A673 (cell line): ENCODE data around the gene ATP9A. TPM values are rescaled to one million over a fixed set of nuclear protein-coding genes. Genes with fewer than 3 reads are reported as not detected.

Experiments
- BruUV-seq: library from RNA; stranded (reverse); fragments of 400-500 nt; replicated peaks from 2 replicates; lab custom pipeline; 2021; lab: Mats Ljungman, UMichigan
- CTCF ChIA-PET: fragments of 300-600 bp; sonication (Branson Sonifier 250); formaldehyde crosslinking; loops from one replicate; lab custom pipeline; 2022; ENCODE audit warnings: antibody characterized with exemption; lab: Charles Lee
- POLR2A ChIA-PET: fragments of 300-600 bp; sonication (Branson Sonifier 250); formaldehyde crosslinking; loops from one replicate; lab custom pipeline; 2022; ENCODE audit warnings: antibody characterized with exemption; ENCODE audit not compliant: low non-redundant PET; lab: Charles Lee
- DNase-seq: peaks from one replicate; pipeline ENCODE4 v3.0.0-alpha.2; 2015; ENCODE audit warnings: low spot score
- H3K27ac ChIP-seq: fragments of 200-600 bp; sonication (generic); 2 replicates; pipeline ENCODE4 v1.5.1; 2016; ENCODE audit warnings: mixed run types, low read depth, mild to moderate bottlenecking, mixed read lengths, antibody characterized with exemption, low read length; ENCODE audit not compliant: poor library complexity, severe bottlenecking
- H3K27me3 ChIP-seq: fragments of 200-600 bp; sonication (generic); replicated peaks from 2 replicates; pipeline ENCODE4 v1.6.1; 2017; ENCODE audit warnings: mixed run types, low read depth, mild to moderate bottlenecking, mixed read lengths, antibody characterized with exemption, low read length; ENCODE audit not compliant: insufficient read depth, poor library complexity
- H3K36me3 ChIP-seq: fragments of 200-600 bp; sonication (generic); 2 replicates; pipeline ENCODE4 v1.6.1; 2016; ENCODE audit warnings: mixed run types, mild to moderate bottlenecking, mixed read lengths, antibody characterized with exemption, low read length; ENCODE audit not compliant: insufficient read depth, poor library complexity, severe bottlenecking
- H3K4me1 ChIP-seq: fragments of 200-600 bp; sonication (generic); 2 replicates; pipeline ENCODE4 v1.6.1; 2017; ENCODE audit warnings: mixed run types, mild to moderate bottlenecking, mixed read lengths, antibody characterized with exemption, low read length; ENCODE audit not compliant: insufficient read depth, poor library complexity, severe bottlenecking
- H3K4me3 ChIP-seq: fragments of 200-600 bp; sonication (generic); 2 replicates; pipeline ENCODE4 v1.5.1; 2016; ENCODE audit warnings: low read depth, mixed run types, mild to moderate bottlenecking, mixed read lengths, low read length; ENCODE audit not compliant: poor library complexity, severe bottlenecking
- H3K9me3 ChIP-seq: fragments of 200-600 bp; sonication (generic); 2 replicates; pipeline ENCODE4 v1.6.1; 2016; ENCODE audit warnings: mixed run types, low read depth, mild to moderate bottlenecking, mixed read lengths, antibody characterized with exemption, low read length; ENCODE audit not compliant: poor library complexity, severe bottlenecking
- EZH2 ChIP-seq: fragments of 200-600 bp; sonication (generic); IDR thresholded peaks from 2 replicates; pipeline ENCODE4 v1.6.1; 2017; ENCODE audit warnings: borderline replicate concordance, low read depth, mild to moderate bottlenecking, mixed read lengths, antibody characterized with exemption, low read length; ENCODE audit not compliant: poor library complexity, severe bottlenecking
- intact Hi-C: fragments of 100-400 bp; cut with micrococcal nuclease; formaldehyde crosslinking; loops from one replicate; pipeline ENCODE4 v1.10.0; 2022; ENCODE audit not compliant: unreplicated experiment
- total RNA-seq: library from RNA; stranded (reverse); gene quantifications from 2 replicates; pipeline ENCODE4 v1.2.3, GENCODE V29; 2021
- TF ChIP-seq, protein P1 (sequence below): fragments of 300-800, 200-600 bp; sonication (generic); conservative IDR thresholded peaks from 2 replicates; pipeline ENCODE4 v1.5.1; 2017; ENCODE audit warnings: low read depth, mild to moderate bottlenecking, antibody characterized with exemption, low read length, moderate library complexity, mixed read lengths

ATP9A gene
- total RNA-seq, 1 experiment from 2014 or later, result 31.2 TPM

DNA sequence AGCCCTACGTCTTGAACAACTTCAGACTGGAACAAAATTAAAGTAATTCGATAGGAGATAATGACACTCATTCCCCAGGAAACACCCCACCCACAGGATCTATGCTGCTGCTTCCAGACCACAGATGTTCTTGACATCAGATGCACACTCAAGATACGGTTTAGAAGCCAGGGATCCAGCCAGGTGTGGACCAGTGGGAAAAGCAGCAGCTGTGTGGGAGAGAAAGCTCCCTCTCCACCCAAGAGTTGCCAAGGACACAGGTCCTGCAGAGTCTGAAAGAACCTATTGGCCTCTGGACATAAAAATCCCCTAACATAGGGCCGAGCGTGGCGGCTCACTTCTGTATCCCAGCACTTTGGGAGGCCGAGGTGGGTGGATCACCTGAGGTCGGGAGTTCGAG, 133.9 kb downstream of the ATP9A start:
- DNase-seq, result peak; percentile 46
- no TSS peak for BruUV-seq
- intact Hi-C loops, result loop anchor here (10.0 kb wide), 2 partner anchors 131 to 301 kb away; partner anchors contain the start of gene ATP9A
- Histone ChIP-seq H3K4me1 (peaks cover 75% of the 10 kb centered on the region), H3K9me3 (no peaks in the 10 kb centered on the region), H3K36me3 (no peaks in the 10 kb centered on the region), H3K27ac (peak overlapping the region; percentile 85), H3K4me3 (no peak overlapping the region), H3K27me3 (no peaks in the 10 kb centered on the region)
- no peak for TF ChIP-seq EZH2
- ChIA-PET CTCF (no interaction called here), POLR2A (no interaction called here)

DNA sequence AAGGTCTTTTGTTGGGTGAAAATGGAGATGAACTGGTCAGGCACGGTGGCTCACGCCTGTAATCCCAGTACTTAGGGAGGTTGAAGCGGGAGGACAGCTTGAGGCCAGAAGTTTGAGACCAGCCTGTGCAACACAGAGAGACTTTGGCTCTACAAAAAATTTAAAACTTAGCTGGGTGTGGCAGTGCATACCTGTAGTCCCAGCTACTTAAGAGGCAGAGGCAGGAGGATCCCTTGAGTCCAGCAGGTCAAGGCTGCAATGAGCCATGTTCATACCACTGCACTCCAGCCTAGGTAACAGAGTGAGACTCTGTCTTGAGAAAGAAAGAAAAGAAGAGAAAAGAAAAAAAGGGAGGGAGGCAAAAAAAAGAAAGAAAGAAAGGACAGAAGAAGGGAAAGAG, 134.8 kb downstream of the ATP9A start:
- DNase-seq, result no peak
- Histone ChIP-seq H3K9me3 (no peaks in the 10 kb centered on the region), H3K4me1 (peaks cover 72% of the 10 kb centered on the region), H3K27me3 (no peaks in the 10 kb centered on the region), H3K27ac (peak overlapping the region; percentile 85), H3K4me3 (no peak overlapping the region), H3K36me3 (no peaks in the 10 kb centered on the region)
- ChIA-PET CTCF (no interaction called here), POLR2A (no interaction called here)
- BruUV-seq, result no TSS peak
- TF ChIP-seq EZH2, result no peak
- TF ChIP-seq, protein P1, sequence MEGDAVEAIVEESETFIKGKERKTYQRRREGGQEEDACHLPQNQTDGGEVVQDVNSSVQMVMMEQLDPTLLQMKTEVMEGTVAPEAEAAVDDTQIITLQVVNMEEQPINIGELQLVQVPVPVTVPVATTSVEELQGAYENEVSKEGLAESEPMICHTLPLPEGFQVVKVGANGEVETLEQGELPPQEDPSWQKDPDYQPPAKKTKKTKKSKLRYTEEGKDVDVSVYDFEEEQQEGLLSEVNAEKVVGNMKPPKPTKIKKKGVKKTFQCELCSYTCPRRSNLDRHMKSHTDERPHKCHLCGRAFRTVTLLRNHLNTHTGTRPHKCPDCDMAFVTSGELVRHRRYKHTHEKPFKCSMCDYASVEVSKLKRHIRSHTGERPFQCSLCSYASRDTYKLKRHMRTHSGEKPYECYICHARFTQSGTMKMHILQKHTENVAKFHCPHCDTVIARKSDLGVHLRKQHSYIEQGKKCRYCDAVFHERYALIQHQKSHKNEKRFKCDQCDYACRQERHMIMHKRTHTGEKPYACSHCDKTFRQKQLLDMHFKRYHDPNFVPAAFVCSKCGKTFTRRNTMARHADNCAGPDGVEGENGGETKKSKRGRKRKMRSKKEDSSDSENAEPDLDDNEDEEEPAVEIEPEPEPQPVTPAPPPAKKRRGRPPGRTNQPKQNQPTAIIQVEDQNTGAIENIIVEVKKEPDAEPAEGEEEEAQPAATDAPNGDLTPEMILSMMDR, result no peak
- intact Hi-C loops, result loop anchor here (10.0 kb wide), 2 partner anchors 131 to 301 kb away; partner anchors contain the start of gene ATP9A

DNA sequence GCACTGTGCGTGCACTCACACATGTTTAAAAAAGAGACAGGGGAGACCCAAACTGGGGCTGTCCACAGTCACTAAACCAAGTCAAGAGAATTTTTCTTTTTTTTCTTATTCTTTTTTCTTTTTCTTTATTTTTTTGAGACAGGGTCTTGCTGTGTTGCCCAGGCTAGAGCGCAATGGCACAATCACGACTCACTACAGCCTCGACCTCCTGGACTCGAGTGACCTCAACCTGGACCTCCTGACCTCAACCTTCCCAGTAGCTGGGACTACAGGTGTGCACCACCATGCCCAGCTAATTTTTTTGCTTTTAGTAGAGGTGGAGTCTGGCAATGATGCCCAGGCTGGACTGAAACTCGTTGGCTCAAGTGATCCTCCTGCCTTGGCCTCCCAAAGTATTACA, 136.2 kb downstream of the ATP9A start:
- TSS peak; percentile 95 for BruUV-seq
- no peak for DNase-seq

More for the DNA sequence above, 136.2 kb downstream of the ATP9A start:
- Histone ChIP-seq H3K27me3 (no peaks in the 10 kb centered on the region), H3K9me3 (no peaks in the 10 kb centered on the region), H3K36me3 (no peaks in the 10 kb centered on the region), H3K4me1 (peaks cover 62% of the 10 kb centered on the region), H3K4me3 (no peak overlapping the region), H3K27ac (peak overlapping the region; percentile 87)
- intact Hi-C loops, result loop anchor here (10.0 kb wide), 2 partner anchors 133 to 303 kb away; partner anchors contain the start of gene ATP9A
- no peak for TF ChIP-seq EZH2
- TF ChIP-seq, protein P1, result no peak
- POLR2A ChIA-PET, result no interaction called here
- CTCF ChIA-PET, result no interaction called here
